SW480 (cell line): ENCODE data around the gene RPL18.
A peak's percentile ranks its signal among the peaks of the same experiment; 100 is the strongest.
"Not testable (repeated sequence)": the region's sequence is repeated elsewhere in the genome, so short reads cannot be mapped to it uniquely, and the experiment has no call there.

Experiments used
- DNase-seq: peaks from one replicate; pipeline ENCODE4 v3.0.0-alpha.2; 2016; ENCODE audit warnings: low spot score

RPL18 gene

GRCh38 chr19:48588670-48589401 lies 30.1 kb downstream of the RPL18 start:
- peak; percentile 98 for DNase-seq

GRCh38 chr19:48587387-48587786 lies 31.6 kb downstream of the RPL18 start:
- DNase-seq = no peak

DNA sequence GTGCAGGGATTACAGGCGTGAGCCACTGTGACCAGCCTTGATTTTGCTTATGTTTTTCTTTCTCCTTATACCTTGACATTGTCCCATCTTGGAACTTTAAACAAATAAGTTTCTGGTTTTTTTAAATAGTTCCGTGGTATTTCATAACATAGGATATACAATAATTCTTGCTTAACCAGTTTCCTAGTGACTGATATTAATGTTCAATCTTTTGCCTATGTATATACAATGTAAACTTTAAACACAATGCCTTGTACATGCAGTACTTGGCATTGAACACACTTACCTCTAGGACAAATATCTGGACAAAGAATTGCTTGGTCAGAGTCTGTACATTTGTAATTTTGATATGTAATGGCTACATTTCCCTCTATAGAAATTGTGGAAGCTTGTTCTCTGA lies 36.8 kb downstream of the RPL18 start:
- DNase-seq = no peak

DNA sequence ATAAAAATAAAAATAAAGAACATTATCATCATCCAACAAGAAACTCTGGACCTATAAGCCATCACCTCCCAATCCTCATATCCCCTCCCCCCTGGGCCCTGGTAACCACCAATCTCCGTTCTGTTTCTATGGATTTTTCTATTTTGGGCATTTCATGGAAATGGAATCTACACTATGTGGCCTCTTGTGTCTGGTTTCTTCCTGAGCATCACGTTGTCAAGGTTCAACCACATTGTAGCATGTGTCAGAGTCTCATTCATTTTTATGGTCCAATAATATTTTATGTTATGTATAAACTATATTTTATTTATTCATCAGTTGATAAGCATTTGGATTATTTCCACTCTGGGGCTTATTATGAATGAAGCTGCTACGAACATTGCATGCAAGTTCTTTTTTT lies 40.1 kb downstream of the RPL18 start:
- DNase-seq = no peak

DNA sequence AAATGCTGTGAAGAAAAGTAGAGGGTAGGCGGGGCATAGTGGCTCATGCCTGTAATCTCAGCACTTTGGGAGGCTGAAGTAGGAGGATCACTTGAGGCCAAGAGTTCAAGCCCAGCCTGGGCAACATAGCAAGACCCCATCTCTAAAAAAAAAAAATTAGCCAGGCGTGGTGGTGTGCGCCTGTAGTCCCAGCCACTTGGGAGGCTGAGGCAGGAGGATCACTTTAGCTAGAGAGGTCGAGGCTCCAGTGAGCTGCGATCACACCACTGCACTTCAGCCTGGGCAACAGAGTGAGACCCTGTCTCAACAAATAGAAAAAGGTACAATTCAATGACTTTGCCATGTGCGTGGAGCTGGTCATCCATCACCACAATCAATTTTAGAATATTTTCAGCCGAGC lies 41.1 kb downstream of the RPL18 start:
- DNase-seq = not testable (repeated sequence)

GRCh38 chr19:48575931-48576622 lies 42.9 kb downstream of the RPL18 start:
- DNase-seq = no peak

- DNase-seq = no peak
Measured at GRCh38 chr19:48573163-48573505, 45.8 kb downstream of the RPL18 start.

- DNase-seq = no peak
Measured at GRCh38 chr19:48571378-48572162, 47.4 kb downstream of the RPL18 start.

DNA sequence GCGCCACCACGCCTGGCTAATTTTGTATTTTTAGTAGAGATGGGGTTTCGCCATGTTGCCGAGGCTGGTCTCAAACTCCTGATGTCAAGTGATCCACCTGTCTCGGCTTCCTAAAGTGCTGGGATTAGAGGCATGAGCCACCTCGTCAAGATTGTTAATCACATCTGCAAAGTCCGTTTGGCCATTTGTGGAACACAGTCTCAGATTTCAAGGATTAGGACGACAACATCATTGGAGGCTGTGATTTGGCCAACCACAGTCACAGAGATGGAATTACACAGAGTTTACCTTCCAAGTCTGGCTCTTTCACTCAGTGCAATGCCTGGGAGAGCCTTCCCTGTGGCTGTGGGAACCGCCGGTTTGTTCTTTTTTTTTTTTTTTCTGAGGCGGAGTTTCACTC lies 49.2 kb downstream of the RPL18 start:
- no peak for DNase-seq

- peak; percentile 84 for DNase-seq
Measured at GRCh38 chr19:48568345-48568886, 50.6 kb downstream of the RPL18 start.
